GM13976 (cell line): Measurements from ENCODE around the gene PIGS.
A peak's percentile ranks its signal among the peaks of the same experiment; 100 is the strongest.

Source experiments
- DNase-seq: peaks from one replicate; pipeline ENCODE4 v3.0.0; 2012; ENCODE audit warnings: low spot score
- in situ Hi-C: fragments of 300-500 bp; cut with MboI; formaldehyde crosslinking; loops from one replicate; pipeline ENCODE4 v1.12.0; 2022; ENCODE audit warnings: low sequenced_read_pairs, mixed read lengths, inconsistent platforms; ENCODE audit not compliant: unreplicated experiment
- TF ChIP-seq, protein P1 (sequence below): IDR thresholded peaks from 2 replicates; pipeline ENCODE4 v1.5.1; 2012; ENCODE audit warnings: borderline replicate concordance, mild to moderate bottlenecking; ENCODE audit not compliant: insufficient read depth; ENCODE audit errors: extremely low read depth, missing control alignments, control extremely low read depth

PIGS gene

DNA sequence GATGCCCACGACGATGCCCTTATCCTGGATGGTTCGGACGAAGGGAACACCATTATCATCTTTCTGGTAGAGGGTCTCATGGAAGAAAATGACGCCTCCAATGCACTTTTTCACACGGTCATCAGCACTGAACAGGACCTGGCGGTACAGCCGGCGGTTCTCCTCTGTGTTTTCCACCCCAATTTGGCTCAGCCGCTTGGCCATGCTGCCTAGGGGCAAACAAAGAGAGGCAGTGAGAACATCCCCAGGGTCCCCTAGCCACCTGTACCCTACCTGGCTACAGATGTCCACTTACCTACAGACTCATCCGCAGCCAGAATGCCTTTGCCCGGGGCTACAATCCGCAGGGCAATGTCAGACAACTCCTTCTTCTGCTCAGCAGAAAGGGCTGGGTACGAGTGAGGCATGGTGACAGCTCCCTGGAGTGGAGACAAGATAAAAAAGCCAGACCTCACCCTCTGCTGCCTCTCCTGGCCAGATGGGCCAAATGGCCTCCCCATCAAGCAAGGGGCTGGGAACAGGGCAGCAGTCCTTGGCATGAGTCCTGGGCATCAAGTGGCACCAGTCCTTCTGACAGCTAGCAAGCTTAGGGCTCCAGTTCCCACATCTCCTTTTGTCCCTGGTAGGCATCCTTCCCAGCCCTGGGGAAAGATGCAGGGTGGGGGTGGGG lies 3.9 kb upstream of the PIGS start:
- in situ Hi-C loops, result no loop called here
- TF ChIP-seq, protein P1, sequence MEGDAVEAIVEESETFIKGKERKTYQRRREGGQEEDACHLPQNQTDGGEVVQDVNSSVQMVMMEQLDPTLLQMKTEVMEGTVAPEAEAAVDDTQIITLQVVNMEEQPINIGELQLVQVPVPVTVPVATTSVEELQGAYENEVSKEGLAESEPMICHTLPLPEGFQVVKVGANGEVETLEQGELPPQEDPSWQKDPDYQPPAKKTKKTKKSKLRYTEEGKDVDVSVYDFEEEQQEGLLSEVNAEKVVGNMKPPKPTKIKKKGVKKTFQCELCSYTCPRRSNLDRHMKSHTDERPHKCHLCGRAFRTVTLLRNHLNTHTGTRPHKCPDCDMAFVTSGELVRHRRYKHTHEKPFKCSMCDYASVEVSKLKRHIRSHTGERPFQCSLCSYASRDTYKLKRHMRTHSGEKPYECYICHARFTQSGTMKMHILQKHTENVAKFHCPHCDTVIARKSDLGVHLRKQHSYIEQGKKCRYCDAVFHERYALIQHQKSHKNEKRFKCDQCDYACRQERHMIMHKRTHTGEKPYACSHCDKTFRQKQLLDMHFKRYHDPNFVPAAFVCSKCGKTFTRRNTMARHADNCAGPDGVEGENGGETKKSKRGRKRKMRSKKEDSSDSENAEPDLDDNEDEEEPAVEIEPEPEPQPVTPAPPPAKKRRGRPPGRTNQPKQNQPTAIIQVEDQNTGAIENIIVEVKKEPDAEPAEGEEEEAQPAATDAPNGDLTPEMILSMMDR, result peak; percentile 7
- no peak for DNase-seq

DNA sequence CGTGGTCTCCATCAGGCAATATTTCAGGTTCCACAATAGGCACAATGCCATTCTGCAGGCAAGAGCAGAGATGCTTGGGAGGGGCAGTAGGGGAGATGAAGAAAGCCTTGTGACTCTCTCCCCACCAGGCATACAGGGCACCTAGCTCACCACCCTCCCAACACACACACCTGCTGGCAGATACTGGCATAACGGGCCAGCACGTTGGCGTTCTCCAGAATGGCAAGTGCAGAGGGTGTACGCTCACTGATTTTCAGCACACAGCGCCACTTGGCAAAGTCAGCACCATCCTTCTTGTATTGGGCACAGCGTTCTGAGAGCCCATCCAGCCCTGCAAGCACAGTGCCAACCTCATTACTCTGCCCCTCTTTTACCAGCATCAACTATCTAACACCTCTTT lies 3.2 kb upstream of the PIGS start:
- in situ Hi-C loops, result no loop called here
- TF ChIP-seq, protein P1, result no peak
- DNase-seq, result no peak

DNA sequence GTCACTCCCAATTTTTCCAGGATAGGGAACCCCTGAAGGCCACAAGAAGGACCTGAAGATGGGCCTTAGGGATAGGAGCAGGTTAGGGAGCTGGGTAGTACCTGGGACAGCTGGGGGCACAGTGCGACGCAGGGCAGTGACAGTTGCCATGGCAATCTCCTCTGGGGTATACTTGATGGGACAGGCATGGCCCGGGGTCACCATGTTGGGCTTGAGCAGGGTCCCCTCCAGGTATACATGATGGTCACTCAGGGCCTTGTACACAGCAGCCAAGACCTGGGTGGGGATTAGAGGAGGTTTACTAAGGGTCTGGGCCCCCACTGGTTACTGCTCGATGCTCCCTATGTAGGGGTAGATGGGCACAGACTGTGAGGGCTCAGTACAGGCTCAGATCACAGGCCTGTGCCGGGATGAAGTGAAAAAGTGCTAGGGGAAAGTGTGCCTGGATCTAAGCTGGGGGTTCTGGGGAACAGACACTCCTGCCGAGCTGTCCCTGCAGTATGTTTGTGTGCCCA lies 2.7 kb upstream of the PIGS start:
- in situ Hi-C loops, result no loop called here

DNA sequence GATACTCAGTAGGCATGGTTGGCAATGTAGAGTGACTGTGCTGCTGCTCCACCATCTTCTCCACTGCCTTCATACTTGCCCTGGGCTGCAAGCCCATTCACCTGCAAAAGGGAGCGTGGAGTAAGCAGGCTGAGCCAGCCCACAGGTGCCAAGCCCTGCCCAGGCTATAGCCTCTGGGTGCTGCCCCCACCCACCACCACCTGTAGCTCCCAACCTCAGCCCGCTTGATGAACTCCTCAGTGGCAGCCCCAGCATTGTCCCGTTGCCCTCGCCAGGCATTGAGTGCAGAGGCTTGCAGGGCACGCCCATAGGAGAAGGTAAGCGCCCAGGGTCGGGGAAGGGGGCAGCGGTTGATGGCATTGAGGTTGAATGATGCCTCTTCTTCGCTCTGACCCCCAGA lies 2.2 kb upstream of the PIGS start:
- no peak for DNase-seq

More for the DNA sequence above, 2.7 kb upstream of the PIGS start:
- no peak for DNase-seq
- TF ChIP-seq, protein P1, result no peak

DNA sequence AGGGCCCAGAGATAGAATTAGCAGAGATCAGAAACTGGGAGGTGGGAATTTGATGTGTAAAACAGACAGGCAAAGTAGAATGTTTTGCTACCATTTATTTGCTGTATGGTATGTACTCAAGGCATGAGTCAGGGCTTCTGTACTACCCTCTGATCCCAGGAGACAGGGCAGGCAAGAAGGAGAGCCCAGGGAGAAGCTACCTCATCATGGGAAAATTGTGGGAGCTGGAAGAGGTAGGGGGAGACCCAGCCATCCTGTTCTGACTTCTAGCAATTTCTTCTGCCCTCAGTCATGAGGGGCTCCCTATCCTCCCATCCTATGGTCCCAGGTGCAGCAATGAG lies 1.7 kb upstream of the PIGS start:
- TF ChIP-seq, protein P1, result no peak
- in situ Hi-C loops, result no loop called here
- DNase-seq, result no peak

More for the DNA sequence above, 2.2 kb upstream of the PIGS start:
- in situ Hi-C loops, result no loop called here
- TF ChIP-seq, protein P1, result no peak

DNA sequence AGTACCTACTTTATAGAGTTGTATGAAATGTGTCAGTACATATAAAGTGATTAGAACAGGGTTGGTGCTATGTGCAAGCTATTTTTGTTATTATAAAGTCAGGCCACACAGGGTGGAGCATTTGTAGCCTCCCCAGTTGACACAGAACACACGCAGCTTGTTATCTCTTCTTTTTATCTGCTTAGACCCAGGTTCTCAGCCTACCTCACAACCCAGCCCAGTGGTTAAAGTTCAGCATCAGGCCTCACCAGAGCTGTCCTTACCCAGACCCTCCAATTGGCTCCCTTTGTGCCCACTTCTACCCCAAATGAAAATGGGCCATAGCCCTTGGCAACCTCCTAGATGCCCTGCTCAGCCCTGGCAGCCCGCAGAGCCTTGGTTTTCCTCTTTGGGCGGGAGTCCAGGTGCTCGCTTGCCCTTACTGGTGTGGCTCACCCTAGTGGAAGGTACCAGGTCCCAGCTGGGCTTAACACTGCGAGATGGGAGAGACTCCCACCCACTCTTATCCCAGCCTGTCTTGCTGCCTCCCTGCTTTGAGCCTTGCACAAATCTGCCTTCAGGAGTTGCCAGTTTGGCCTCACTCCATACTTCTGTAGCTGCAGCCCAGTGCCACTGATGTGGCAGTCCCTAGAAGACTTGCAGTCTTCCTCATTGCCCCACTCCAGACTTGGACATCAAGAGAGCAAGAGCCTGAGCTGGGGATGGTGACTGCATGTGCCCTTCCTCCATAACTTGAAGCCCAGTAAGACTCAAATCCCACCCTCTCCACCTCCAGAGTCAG lies 1.1 kb upstream of the PIGS start:
- no peak for DNase-seq
- in situ Hi-C loops, result no loop called here
- TF ChIP-seq, protein P1, result no peak
